Stimulated activated CD4-positive, alpha-beta T cell treated with anti-CD3 and anti-CD28 coated beads, TNF-alpha, amount 100 ng/mL, for 24 hours (primary cell): ENCODE results near the gene TNFRSF12A.

ENCODE experiments used
- DNase-seq, 3 experiments: peaks; one replicate each; pipeline ENCODE4 v3.0.0-alpha.2; 2020; ENCODE audit warnings: low read depth in 3 of 3

Gene TNFRSF12A

GRCh38 chr16:3012246-3012645 lies 7.9 kb upstream of the TNFRSF12A start:
- no peak for DNase-seq

GRCh38 chr16:3012828-3013420 lies 7.2 kb upstream of the TNFRSF12A start, which contains the start of gene CLDN9:
CLDN9 (plus strand) TSS chr16:3012923; CDS start chr16:3013363, 440 bp downstream.
- no peak for DNase-seq

- DNase-seq = no peak
Observed at GRCh38 chr16:3013491-3013951, 6.6 kb upstream of the TNFRSF12A start.

GRCh38 chr16:3013998-3014690 lies 6.0 kb upstream of the TNFRSF12A start:
- DNase-seq = no peak

- DNase-seq = no peak
Observed at GRCh38 chr16:3014971-3015370, 5.2 kb upstream of the TNFRSF12A start.

- no peak for DNase-seq
Observed at GRCh38 chr16:3015865-3016521, 4.2 kb upstream of the TNFRSF12A start.

- no peak for DNase-seq
Observed at GRCh38 chr16:3017344-3017743, 2.8 kb upstream of the TNFRSF12A start.

GRCh38 chr16:3017794-3018506 lies 2.2 kb upstream of the TNFRSF12A start, which contains the start of gene CLDN6:
CLDN6 (minus strand) TSS chr16:3018183; CDS start chr16:3016021, 2,162 bp downstream.
- peak in 1 of 3 experiments; percentile 37 for DNase-seq

GRCh38 chr16:3019594-3020246 lies 448 bp upstream of the TNFRSF12A start:
- no peak for DNase-seq

- peak in 1 of 3 experiments; percentile 50 for DNase-seq
Observed at GRCh38 chr16:3020604-3021448, 658 bp downstream of the TNFRSF12A start.

GRCh38 chr16:3021449-3022207 lies 1.5 kb downstream of the TNFRSF12A start:
- peak; percentile 65 to 92 (median 79) for DNase-seq

- peak; percentile 80 to 92 (median 81) for DNase-seq
Observed at GRCh38 chr16:3022208-3022683, 2.1 kb downstream of the TNFRSF12A start.

- DNase-seq = peak in 1 of 3 experiments; percentile 14
Observed at GRCh38 chr16:3022684-3023414, 2.7 kb downstream of the TNFRSF12A start.

- DNase-seq = peak in 1 of 3 experiments; percentile 14
Observed at GRCh38 chr16:3023415-3023668, 3.2 kb downstream of the TNFRSF12A start.

GRCh38 chr16:3023669-3024478 lies 3.7 kb downstream of the TNFRSF12A start, which contains the start of the genes HCFC1R1 and THOC6:
HCFC1R1 (minus strand) TSS chr16:3023942; CDS start chr16:3023941, 1 bp downstream.
THOC6 (plus strand) TSS chr16:3024035; CDS start chr16:3024327, 292 bp downstream.
- DNase-seq = peak; percentile 90 to 97 (median 94)

GRCh38 chr16:3025032-3026002 lies 5.1 kb downstream of the TNFRSF12A start:
- no peak for DNase-seq

GRCh38 chr16:3026003-3026378 lies 5.8 kb downstream of the TNFRSF12A start:
- DNase-seq = no peak
